MV-4-11 (cell line): ENCODE measurements around the gene EPX.
"Not testable (repeated sequence)": the region's sequence is repeated elsewhere in the genome, so short reads cannot be mapped to it uniquely, and the experiment has no call there.

Experiments
- DNase-seq: peaks from one replicate; lab custom pipeline; 2025; lab: John Stamatoyannopoulos, UW

EPX gene, protein sequence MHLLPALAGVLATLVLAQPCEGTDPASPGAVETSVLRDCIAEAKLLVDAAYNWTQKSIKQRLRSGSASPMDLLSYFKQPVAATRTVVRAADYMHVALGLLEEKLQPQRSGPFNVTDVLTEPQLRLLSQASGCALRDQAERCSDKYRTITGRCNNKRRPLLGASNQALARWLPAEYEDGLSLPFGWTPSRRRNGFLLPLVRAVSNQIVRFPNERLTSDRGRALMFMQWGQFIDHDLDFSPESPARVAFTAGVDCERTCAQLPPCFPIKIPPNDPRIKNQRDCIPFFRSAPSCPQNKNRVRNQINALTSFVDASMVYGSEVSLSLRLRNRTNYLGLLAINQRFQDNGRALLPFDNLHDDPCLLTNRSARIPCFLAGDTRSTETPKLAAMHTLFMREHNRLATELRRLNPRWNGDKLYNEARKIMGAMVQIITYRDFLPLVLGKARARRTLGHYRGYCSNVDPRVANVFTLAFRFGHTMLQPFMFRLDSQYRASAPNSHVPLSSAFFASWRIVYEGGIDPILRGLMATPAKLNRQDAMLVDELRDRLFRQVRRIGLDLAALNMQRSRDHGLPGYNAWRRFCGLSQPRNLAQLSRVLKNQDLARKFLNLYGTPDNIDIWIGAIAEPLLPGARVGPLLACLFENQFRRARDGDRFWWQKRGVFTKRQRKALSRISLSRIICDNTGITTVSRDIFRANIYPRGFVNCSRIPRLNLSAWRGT

DNA sequence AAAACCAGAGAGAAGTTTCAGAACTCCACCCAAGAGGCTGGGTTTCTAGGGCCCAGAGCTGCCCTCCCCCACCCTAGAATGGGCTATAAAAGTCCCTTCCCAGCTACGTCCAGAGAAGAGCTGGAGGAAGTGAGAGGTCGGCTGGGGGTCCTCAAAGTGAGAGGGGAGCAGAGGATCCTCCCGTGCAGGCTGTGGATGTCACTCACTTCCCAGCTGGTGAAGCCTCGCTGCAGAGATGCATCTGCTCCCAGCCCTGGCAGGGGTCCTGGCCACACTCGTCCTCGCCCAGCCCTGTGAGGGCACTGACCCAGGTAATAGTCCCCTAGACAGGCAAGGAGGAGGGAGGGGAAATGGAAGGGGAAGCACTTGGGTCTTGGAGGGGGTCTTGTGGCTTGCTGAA, at the start of gene EPX:
Gene EPX, plus strand, starts transcription at position 115 of the 400 bp plus-strand sequence. Its CDS starts 121 bp downstream, at position 236.
- peak; percentile 27 for DNase-seq

DNA sequence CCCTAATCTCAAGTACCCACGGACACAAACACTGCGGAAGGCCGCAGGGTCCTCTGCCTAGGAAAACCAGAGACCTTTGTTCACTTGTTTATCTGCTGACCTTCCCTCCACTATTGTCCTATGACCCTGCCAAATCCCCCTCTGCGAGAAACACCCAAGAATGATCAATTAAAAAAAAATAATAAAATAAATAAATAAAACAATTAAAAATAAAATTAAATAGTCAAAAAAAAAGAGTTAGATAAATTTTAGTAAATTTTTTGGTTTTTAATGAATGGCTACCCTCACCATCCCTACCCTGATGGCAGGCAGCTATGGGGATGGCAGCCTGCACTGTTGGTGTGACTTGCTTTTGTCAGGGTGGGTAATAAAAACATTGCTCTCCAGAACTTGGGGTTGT, 49.2 kb upstream of the EPX start:
- not testable (repeated sequence) for DNase-seq

DNA sequence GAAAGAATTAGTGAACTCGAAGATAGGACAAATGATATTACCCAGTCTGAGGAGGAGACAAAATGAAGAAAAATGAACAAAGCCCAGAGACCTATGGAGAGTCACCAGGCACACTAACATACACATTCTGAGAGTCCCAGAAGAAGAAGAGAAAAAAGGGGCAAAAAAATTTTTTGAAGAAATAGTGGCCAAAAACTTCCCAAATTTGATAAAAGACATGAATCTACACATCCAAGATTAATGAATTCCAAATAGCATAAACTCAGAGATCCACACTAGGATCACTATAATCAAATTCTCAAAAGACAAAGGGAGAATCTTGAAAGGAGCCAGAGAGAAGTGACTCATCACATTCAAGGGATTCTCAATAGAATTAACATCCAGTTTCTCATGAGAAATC, 47.7 kb upstream of the EPX start:
- no peak for DNase-seq

DNA sequence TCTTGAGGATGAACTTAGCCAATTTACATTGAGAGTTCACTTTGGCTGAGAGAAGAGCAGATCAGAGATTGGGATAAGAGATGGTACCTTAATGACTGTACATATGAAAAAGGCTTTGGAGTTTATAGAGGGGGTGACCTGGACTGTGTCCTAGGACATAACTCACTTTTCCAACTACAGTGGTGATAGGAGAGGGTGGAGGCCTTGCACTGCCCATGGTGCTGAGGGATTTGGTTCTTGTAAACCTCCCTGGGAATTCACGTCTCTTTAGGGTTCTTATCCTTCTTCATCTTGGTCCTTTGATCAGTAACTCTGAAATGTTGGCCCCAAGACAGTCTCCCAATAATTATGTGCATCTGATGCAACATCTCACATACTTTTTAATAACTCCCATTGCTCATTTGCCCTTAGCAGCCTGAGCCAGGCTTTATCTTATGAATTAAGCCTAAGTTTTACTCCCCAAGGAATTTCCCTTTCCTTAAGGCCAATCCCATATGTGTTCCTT, 44.5 kb upstream of the EPX start, which contains the start of gene OR4D1:
Gene OR4D1, plus strand, starts transcription at position 455 of the 505 bp plus-strand sequence. CDS start 6,770 bp downstream, outside the sequence.
- no peak for DNase-seq

DNA sequence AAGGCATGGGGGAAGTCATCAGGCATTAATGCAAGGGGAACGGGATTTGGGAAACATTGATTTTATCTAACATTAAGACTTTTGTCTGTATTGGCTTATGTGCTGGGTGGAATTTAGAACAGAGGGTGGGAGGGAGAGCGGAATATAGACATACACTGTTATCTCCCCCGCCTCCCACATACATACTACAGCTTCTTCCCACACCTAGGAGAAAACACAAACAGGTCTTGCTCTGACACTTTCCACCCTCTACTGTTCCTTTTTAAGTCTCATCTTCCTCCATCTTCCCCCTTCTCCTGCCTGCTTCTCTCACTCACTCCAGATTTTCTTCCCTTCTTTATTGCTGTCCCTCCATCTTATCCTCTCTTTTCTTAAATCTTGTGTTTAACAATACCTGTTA, 43.9 kb upstream of the EPX start:
- no peak for DNase-seq

DNA sequence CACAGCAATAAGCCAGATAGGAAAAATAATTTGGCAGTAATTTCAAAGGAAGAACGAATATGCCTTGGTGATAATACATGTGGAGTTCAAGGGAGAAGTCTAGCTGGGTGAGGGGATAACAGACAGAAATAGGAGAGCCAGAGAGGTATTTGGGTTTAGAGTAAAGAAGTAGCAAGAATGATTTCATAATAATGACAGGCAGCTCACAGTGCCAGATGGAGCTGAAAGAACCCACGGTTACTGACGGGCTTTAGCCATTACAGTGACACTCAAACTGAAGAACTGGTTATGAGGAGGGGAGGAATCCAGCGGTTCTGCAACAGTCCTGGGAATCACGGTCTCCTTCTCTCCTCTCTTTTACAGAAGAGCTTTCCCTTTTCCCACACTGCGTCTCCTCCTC, 42.1 kb upstream of the EPX start:
- no peak for DNase-seq

DNA sequence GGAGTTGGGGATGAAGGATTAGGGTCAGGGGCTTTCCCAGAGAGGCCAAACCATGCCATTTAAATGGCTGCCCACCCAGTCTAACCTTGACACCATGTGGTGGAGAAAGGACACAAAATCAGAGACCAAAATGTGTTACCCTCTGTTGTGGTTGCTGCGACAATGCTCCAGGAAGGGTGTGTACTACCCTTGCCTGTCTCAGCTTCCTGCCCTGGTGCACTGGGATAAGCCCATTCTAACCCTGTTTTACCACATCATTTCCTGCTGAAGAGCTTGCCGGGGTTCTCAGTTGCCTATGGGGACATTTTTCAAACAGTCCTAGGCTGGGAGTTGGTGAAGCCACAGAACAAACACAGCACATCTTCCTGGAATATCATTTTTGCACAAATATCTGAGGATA, 39.5 kb upstream of the EPX start:
- DNase-seq, result peak; percentile 27

DNA sequence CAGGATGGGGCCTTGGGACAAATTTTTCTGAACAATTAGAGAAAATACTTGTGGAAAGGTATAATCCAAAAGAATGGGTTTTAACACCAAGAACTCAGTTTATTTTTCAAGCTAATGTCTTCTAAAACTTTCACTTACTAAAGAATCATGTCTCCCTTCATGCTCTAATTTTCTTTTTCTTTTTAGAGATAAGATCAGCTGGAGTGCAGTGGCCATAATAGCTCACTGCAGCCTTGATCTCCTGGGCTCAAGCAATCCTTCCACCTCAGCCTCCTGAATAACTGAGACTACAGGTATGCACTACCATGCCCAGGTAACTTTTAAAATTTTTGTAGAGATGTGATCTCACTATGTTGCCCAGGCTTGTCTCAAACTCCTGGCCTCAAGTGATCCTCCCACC, 38.9 kb upstream of the EPX start:
- no peak for DNase-seq

DNA sequence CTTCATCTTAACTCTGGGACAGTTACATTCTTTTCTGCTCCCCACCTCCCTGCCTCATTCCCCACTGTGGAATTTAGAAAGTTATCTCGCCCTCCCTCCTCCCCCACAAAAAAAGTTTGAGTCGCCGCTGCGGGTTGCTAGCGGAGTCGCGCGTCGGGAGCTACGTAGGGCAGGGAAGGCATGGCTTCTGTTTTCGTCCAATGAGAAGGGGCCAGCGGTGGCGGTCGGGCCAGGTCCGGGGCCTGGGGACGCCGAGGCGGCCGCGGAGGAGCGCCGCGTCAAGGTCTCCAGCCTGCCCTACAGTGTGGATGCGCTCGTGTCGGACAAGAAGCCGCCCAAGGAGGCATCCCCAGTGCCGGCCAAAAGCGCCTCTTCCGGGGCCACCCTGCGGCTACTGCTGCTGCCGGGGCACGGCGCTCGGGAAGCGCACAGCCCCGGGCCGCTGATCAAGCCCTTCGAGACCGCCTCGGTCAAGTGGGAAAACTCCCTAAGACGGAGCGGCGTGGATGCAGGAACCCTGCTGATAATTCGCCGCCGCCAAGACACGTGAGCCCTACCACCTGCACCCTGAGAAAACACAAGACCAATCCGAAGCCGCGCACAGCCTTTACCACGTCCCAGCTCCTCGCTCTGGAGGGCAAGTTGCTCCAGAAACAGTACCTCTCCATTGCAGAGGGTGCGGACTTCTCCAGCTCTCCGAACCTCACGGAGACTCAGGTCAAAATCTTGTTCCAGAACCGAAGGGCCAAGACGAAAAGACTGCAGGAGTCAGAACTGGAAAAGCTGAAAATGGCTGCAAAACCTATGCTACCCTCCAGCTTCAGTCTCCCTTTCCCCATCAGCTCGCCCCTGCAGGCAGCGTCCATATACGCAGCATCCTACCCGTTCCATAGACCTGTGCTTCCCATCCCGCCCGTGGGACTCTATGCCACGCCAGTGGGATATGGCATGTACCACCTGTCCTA, 35.4 kb upstream of the EPX start:
- no peak for DNase-seq

DNA sequence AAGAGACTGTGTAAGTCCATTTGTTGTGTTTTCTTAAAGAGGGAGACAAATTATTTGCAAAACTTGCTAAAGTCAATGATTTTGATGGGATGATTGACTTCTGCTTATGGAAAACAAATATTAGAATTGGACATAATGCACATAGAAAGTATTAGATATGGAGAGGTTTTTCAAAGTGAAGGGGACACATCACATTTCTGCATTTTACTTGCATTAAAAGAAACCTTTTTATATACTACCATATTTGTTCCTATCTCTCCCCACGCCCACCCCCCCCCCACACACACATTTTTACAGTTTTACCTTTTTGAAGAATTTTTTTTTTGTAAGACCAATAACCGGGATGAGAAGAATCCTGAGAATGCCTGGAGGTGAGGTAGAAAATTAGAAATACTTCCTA, 34.3 kb upstream of the EPX start:
- DNase-seq, result no peak

DNA sequence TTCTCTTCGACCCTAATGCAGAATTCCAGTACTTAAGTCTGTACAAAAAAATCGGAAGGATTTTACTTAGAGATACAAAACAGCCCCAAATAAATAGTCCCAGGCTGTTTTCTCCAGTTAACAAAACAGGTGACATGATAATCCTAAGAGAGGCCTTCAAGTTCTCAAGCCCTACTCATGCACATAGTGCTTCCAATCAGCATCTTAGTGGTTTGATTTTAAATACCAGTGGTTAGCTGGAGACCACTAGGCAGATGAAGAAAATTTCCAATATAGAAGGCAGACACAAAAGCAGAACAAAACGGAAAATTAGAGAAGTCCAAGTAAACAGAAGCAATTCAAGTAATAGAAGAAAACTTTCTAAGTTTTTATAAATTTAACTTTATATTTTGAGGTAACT, 31.0 kb upstream of the EPX start:
- DNase-seq, result peak; percentile 73

DNA sequence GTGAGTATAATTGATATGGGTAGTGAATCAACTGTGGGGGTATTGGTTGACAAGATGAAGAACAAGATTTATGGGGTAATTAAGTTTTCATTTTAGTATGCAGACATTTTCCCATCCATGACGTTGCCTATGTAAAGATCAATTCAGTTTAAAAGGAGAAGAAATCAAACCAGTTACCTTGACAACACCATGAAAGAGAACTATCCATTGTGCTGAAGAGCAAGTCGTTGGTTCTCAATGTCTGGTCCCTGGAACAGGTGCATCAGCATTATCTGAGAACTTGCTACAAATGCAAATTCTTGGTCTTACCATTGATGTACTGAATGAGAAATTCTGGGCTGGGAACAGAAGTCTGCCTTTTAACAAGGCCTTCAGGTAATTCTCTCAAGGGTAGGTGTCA, 26.5 kb upstream of the EPX start:
- DNase-seq, result no peak

DNA sequence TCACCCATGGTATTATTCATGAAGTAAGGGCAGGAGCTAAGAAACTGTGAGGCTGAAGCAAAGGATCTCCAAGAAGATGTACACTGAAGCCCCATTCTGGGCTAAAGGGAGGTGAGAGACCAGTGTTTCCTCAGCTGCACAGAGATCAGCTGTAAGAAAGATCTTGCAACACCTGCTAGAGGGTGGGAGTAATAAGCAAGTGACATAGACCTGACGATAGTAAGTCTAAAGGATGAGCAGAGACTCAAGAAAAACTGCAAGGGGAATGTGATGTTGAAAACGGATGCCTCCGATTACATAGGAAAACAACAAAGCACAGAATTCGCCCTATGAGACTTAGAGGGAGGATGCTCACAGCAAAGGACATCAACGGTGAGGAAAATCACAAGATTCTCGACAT, 25.8 kb upstream of the EPX start, which contains the start of gene OR4D2:
Gene OR4D2, plus strand, starts transcription at position 301 of the 400 bp plus-strand sequence. CDS start 2,674 bp downstream, outside the sequence.
- DNase-seq, result no peak

DNA sequence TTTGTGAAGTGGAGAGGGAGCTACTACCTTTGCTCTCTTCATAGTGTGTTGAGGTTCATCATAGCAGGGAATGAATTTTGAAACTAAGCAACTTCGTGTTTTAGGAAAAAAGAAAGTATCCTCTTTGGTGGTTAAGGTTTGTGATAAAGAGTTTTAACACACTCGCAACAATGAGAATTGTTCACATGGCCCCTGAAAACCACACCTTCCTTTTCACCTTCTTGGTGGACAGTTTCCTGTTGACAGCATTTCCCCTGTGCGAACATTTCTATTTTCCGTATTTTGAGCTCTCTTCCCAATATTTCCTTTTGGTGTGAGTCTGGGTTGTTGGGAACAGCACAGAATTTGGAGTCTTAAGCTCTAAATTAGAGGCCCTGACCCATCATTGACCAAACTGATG, 21.9 kb upstream of the EPX start:
- no peak for DNase-seq

DNA sequence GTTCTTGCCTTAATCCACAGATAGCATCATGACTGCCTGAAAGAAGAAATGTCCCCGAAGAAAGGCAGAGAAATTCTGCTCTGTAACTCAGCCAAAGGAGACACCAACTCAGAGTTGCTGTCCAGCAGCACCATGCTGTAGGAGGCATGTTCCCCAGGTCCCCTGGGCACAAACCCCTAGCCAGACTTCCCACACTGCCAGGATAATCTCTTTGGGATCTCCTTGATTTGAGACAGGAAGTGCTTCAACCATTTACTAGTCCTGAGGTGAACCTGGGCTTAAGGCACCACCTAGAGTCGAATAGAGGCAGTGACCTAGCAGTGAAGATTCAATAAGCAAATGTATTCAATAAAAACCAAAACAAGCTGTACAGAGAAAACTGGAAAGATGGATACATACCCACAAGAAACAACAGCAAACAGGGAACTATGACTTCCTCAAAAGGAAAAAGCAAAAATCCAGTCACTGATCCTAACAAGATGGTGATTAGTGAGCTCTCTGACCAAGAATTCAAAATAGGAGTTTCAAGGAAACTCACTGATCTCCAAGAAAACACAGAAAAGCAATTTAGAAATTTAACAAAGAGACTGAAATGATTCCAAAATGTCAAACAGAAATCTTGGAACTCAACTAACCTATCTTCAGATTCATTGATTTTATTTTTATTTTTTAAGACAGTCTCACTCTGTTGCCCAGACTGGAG, 20.0 kb upstream of the EPX start:
- peak; percentile 7 for DNase-seq

DNA sequence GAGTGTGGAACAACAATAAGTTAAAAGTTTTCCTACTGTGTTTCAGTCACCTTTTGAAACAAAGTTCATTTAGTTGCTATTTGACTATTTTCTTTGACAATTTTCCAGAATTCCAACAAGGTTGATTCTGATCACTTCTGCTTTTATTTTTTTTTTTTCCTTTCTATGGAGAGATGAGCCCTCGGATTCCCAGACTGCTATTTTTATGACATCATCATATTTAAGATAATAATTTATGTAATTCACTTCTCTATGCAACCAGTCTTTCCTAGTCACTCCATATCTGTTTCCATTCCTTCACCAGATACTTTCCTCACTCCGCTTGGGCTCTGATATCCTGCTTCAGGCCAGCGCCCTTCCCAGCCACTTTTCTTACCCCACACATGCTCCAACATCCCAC, 17.7 kb upstream of the EPX start:
- DNase-seq, result no peak

DNA sequence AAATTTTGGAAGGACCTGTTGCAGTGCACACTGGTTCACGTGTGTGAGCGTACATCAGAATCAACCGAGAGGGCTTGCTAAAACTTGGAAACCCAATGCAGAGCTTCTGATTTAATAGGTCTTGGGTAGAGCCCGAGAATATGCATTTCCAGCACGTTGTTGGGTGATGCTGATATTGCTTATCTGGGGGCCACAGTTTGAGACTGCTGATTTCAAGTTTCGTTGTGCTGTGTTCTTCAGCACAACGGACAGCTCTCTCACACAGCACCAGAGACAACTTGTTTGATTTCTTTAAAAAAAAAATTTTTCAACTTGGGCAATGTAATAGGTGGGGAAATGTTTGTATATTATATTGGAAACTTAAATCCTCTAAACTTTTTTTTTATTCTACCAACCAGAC, 16.3 kb upstream of the EPX start:
- no peak for DNase-seq

DNA sequence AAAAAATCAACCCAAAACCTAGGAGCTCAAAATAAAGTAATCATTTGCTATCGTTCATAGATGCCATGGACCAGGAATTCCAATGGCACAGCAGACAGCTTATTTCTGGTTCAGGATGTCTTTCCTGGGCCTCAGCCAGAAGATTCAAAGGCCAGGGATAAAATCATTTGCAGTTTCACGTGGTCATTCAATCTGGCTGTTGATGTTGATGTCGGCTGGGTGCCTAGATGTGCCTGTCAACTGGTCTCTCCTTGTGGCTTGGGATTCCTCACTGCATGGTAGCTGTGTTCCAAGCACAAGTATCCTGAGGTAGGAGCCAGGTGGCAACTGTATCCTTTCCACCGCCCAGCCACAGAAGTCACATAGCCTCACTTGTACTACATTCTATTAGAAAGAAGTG, 10.7 kb upstream of the EPX start:
- DNase-seq, result no peak

DNA sequence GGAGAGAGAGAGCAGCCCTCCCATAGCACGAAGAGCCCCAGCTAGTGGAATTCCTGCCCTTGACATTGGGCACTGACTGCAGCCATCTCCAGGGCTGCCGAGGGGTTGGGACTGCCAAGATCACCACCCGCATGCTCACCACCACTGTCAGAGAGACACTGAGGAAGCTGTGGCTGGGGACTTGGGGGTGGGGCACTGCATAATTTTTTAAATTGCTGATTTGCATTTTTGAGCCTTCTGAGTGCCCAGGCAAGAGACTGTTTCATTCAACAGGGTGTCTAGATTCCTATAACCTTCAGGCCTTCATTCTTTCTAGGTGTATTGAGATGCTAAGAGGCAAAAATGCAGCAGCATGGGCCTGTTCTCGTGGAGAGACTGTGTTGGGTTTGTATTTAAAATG, 9.0 kb upstream of the EPX start:
- DNase-seq, result no peak

DNA sequence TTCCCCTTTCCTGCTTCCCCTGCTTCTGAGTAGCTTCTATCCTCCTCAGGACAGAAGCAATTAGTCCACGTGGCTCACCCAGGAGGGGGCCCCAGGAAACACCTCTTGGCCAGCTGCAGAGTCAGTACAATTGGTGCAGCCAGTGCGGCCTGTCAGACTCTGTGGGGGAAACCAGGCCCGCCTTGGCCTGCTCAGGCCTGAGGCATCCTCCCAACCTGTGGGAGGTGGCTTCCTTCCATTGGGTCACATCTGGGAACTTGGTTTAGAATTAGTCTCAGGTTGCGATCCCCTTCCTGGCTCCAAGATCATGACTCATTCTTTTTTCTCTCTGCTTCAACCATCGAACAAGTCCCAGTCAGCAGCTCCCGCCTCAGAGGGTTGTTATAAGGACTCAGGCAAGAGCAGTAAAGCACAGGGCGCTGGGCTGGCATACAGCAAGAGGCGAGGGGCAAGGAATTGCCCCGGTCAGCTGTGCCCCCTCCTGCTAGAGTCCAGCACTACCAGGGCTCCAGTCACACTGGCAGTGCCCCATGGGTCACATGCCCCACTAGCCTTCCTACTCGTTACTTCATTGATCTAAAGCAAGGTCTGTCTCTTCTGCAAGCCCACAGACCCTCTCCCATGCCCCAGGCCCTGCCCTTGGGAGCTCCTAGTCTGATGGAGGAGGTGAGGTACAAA, 8.1 kb upstream of the EPX start:
- no peak for DNase-seq
